WTC11 (cell line): ENCODE data around the gene PCDHAC1. TPM values are rescaled to one million over a fixed set of nuclear protein-coding genes. Genes with fewer than 3 reads are reported as not detected.

Experiments
- ATF6 ChIP-seq: sonication (generic); formaldehyde crosslinking; IDR thresholded peaks from 2 replicates; pipeline ENCODE4 v1.8.1; 2023; ENCODE audit warnings: mild to moderate bottlenecking, missing genetic modification reagents
- CBFB ChIP-seq: sonication (generic); formaldehyde crosslinking; IDR thresholded peaks from 2 replicates; pipeline ENCODE4 v1.8.1; 2022; ENCODE audit warnings: mild to moderate bottlenecking, low read depth, missing genetic modification reagents
- CTCF ChIP-seq: fragments of 200-600 bp; IDR thresholded peaks from 2 replicates; pipeline ENCODE4 v1.8.0; 2022; ENCODE audit warnings: antibody characterized with exemption
- ESRRA ChIP-seq: sonication (generic); formaldehyde crosslinking; IDR thresholded peaks from 2 replicates; pipeline ENCODE4 v1.8.1; 2022; ENCODE audit warnings: mild to moderate bottlenecking, missing genetic modification reagents, borderline replicate concordance
- FOXJ3 ChIP-seq: sonication (generic); formaldehyde crosslinking; IDR thresholded peaks from 2 replicates; pipeline ENCODE4 v1.9.0; 2021; ENCODE audit warnings: missing genetic modification reagents, mild to moderate bottlenecking, borderline replicate concordance
- JAZF1 ChIP-seq: fragments of 250-450 bp; sonication (Bioruptor Pico); IDR thresholded peaks from 2 replicates; pipeline ENCODE4 v1.9.0; 2021; ENCODE audit warnings: moderate library complexity, mild to moderate bottlenecking, inconsistent platforms
- MLX ChIP-seq: sonication (generic); formaldehyde crosslinking; IDR thresholded peaks from 2 replicates; pipeline ENCODE4 v1.8.1; 2023; ENCODE audit warnings: mild to moderate bottlenecking, missing genetic modification reagents, moderate library complexity
- NFE2L1 ChIP-seq: sonication (generic); formaldehyde crosslinking; IDR thresholded peaks from 2 replicates; pipeline ENCODE4 v1.8.1; 2023; ENCODE audit warnings: missing genetic modification reagents
- NFYB ChIP-seq: sonication (generic); formaldehyde crosslinking; conservative IDR thresholded peaks from 2 replicates; pipeline ENCODE4 v1.8.0; 2022; ENCODE audit warnings: low read depth, missing genetic modification reagents
- PRRX2 ChIP-seq: fragments of 250-450 bp; sonication (Bioruptor Pico); IDR thresholded peaks from 2 replicates; pipeline ENCODE4 v1.8.0; 2021; ENCODE audit warnings: mild to moderate bottlenecking
- SMAD3 ChIP-seq: sonication (generic); formaldehyde crosslinking; IDR thresholded peaks from 2 replicates; pipeline ENCODE4 v1.8.0; 2022; ENCODE audit warnings: missing genetic modification reagents, mild to moderate bottlenecking, borderline replicate concordance
- SOX15 ChIP-seq: fragments of 250-450 bp; sonication (Bioruptor Pico); IDR thresholded peaks from 2 replicates; pipeline ENCODE4 v1.9.0; 2021; ENCODE audit warnings: mild to moderate bottlenecking
- SP1 ChIP-seq: sonication (generic); formaldehyde crosslinking; conservative IDR thresholded peaks from 2 replicates; pipeline ENCODE4 v1.8.1; 2022; ENCODE audit warnings: missing genetic modification reagents
- STAT6 ChIP-seq: sonication (generic); formaldehyde crosslinking; conservative IDR thresholded peaks from 2 replicates; pipeline ENCODE4 v1.8.1; 2023; ENCODE audit warnings: mild to moderate bottlenecking, low read depth, missing genetic modification reagents, moderate library complexity
- TCF7 ChIP-seq: sonication (generic); formaldehyde crosslinking; IDR thresholded peaks from 2 replicates; pipeline ENCODE4 v1.8.0; 2022; ENCODE audit warnings: mild to moderate bottlenecking, low read depth, missing genetic modification reagents, moderate library complexity
- TEAD4 ChIP-seq: sonication (generic); formaldehyde crosslinking; IDR thresholded peaks from 2 replicates; pipeline ENCODE4 v1.8.0; 2022; ENCODE audit warnings: mild to moderate bottlenecking, missing genetic modification reagents
- USF1 ChIP-seq: sonication (generic); formaldehyde crosslinking; IDR thresholded peaks from 2 replicates; pipeline ENCODE4 v1.8.0; 2022; ENCODE audit warnings: mild to moderate bottlenecking, missing genetic modification reagents
- USF2 ChIP-seq: sonication (generic); formaldehyde crosslinking; IDR thresholded peaks from 2 replicates; pipeline ENCODE4 v1.8.1; 2023; ENCODE audit warnings: mild to moderate bottlenecking, missing genetic modification reagents, moderate library complexity
- ZNF121 ChIP-seq: sonication (generic); formaldehyde crosslinking; IDR thresholded peaks from 2 replicates; pipeline ENCODE4 v1.8.0; 2023; ENCODE audit warnings: missing genetic modification reagents
- ZNF263 ChIP-seq: sonication (generic); formaldehyde crosslinking; IDR thresholded peaks from 2 replicates; pipeline ENCODE4 v1.8.1; 2022; ENCODE audit warnings: low read depth, mild to moderate bottlenecking, moderate library complexity, missing genetic modification reagents
- ZNF281 ChIP-seq: sonication (generic); formaldehyde crosslinking; IDR thresholded peaks from 2 replicates; pipeline ENCODE4 v1.8.0; 2023; ENCODE audit warnings: mild to moderate bottlenecking, missing genetic modification reagents
- ZNF396 ChIP-seq: fragments of 250-450 bp; sonication (Bioruptor Pico); IDR thresholded peaks from 2 replicates; pipeline ENCODE4 v1.8.0; 2021; ENCODE audit warnings: mild to moderate bottlenecking, moderate library complexity, borderline replicate concordance
- ZNF416 ChIP-seq: fragments of 250-450 bp; sonication (Bioruptor Pico); IDR thresholded peaks from 2 replicates; pipeline ENCODE4 v1.9.0; 2021; ENCODE audit warnings: mild to moderate bottlenecking, inconsistent platforms
- total RNA-seq: library from RNA; stranded (reverse); gene quantifications from 3 replicates; pipeline ENCODE4 v1.2.3, GENCODE V29; 2021

PCDHAC1 gene
- total RNA-seq, 1 experiment from 2014 or later: 8.4 TPM

GRCh38 chr5:140966293-140967225 is 40.5 kb downstream of the PCDHAC1 start, which contains the start of gene PCDHAC2 (continued):
- TF ChIP-seq CTCF: no peak
- no peak; the same call in 1 of the 2 replicates for TF ChIP-seq CBFB (CRISPR knock-in tag)
- TF ChIP-seq MLX (CRISPR knock-in tag): no peak
- TF ChIP-seq ZNF263 (CRISPR knock-in tag): no peak
- TF ChIP-seq SOX15 (CRISPR knock-in tag): no peak
- peak; percentile 71 for TF ChIP-seq SP1 (CRISPR knock-in tag)
- no peak for TF ChIP-seq NFE2L1 (CRISPR knock-in tag)
- no peak; the same call in 1 of the 2 replicates for TF ChIP-seq TEAD4 (CRISPR knock-in tag)
- TF ChIP-seq ZNF416 (CRISPR knock-in tag): no peak
- no peak for TF ChIP-seq ZNF396 (CRISPR knock-in tag)
- no peak for TF ChIP-seq SMAD3 (CRISPR knock-in tag)
- no peak for TF ChIP-seq TCF7 (CRISPR knock-in tag)
- TF ChIP-seq NFYB (CRISPR knock-in tag): no peak
- TF ChIP-seq ESRRA (CRISPR knock-in tag): no peak
- TF ChIP-seq USF2 (CRISPR knock-in tag): no peak
- no peak for TF ChIP-seq JAZF1
- no peak for TF ChIP-seq USF1
- TF ChIP-seq STAT6 (CRISPR knock-in tag): no peak
- TF ChIP-seq PRRX2 (CRISPR knock-in tag): no peak
- TF ChIP-seq ATF6 (CRISPR knock-in tag): no peak
- peak; percentile 48; the same call in 1 of the 2 replicates for TF ChIP-seq ZNF281 (CRISPR knock-in tag)
- no peak for TF ChIP-seq ZNF121 (CRISPR knock-in tag)
- TF ChIP-seq FOXJ3 (CRISPR knock-in tag): no peak
